Mesothelial cell of epicardium (in vitro differentiated cells): ENCODE results near the gene CASTOR1. TPM values are rescaled to one million over a fixed set of nuclear protein-coding genes. Genes with fewer than 3 reads are reported as not detected.

Source experiments
- DNase-seq, 2 experiments: peaks; one replicate each; pipeline ENCODE4 v3.0.0; 2021; ENCODE audit warnings: low spot score in 2 of 2; ENCODE audit not compliant: unreplicated experiment in 2 of 2
- H3K27ac Mint-ChIP-seq: 2 replicates; pipeline ENCODE4 v1.8.0; 2021; ENCODE audit warnings: mixed read lengths
- H3K27me3 Mint-ChIP-seq: 2 replicates; pipeline ENCODE4 v1.8.0; 2021; ENCODE audit warnings: low read depth, mixed read lengths
- H3K36me3 Mint-ChIP-seq: 2 replicates; pipeline ENCODE4 v1.8.0; 2021; ENCODE audit warnings: mixed read lengths
- H3K4me1 Mint-ChIP-seq: 2 replicates; pipeline ENCODE4 v1.8.0; 2021; ENCODE audit warnings: mixed read lengths
- H3K4me3 Mint-ChIP-seq: 2 replicates; pipeline ENCODE4 v1.8.0; 2021; ENCODE audit warnings: mild to moderate bottlenecking, moderate library complexity, mixed read lengths
- H3K9me3 Mint-ChIP-seq: 2 replicates; pipeline ENCODE4 v1.8.0; 2021; ENCODE audit warnings: mixed read lengths
- total RNA-seq: library from RNA; stranded (reverse); gene quantifications from 3 replicates; pipeline ENCODE4 v1.2.1, GENCODE V29; 2021
- TF ChIP-seq, protein P1 (sequence below): fragments of 200-600 bp; sonication (generic); IDR thresholded peaks from one replicate; pipeline ENCODE4 v1.5.0; 2021; ENCODE audit warnings: antibody characterized with exemption; ENCODE audit not compliant: unreplicated experiment

CASTOR1 gene
- total RNA-seq, 1 donor from 2014 or later: 13.5 TPM

DNA sequence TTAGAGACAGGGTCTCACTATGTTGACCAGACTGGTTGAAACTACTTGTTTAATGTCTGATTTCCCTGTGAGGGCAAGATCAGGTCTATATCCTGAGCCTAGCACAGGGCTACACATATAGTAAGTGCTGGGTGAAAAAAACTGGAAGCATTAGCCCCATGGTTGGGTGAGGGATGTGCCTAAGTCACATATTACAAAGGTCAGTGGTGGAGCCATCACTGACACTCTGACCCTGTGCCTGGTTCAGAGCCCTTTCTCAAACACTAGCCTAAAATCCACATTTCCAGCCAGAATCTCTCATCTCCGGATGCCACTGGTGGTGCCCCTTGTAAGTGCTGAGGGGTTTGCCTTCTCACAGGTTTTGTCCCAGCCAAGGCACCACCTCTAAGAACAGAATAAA lies 28.5 kb upstream of the CASTOR1 start:
- H3K4me1 Mint-ChIP-seq: peaks cover 19% of the 10 kb centered on the region
- no peaks in the 10 kb centered on the region for H3K9me3 Mint-ChIP-seq
- H3K4me3 Mint-ChIP-seq: no peak overlapping the region
- no peaks in the 10 kb centered on the region for H3K36me3 Mint-ChIP-seq
- peaks cover 50% of the 10 kb centered on the region for H3K27me3 Mint-ChIP-seq
- TF ChIP-seq, protein P1, sequence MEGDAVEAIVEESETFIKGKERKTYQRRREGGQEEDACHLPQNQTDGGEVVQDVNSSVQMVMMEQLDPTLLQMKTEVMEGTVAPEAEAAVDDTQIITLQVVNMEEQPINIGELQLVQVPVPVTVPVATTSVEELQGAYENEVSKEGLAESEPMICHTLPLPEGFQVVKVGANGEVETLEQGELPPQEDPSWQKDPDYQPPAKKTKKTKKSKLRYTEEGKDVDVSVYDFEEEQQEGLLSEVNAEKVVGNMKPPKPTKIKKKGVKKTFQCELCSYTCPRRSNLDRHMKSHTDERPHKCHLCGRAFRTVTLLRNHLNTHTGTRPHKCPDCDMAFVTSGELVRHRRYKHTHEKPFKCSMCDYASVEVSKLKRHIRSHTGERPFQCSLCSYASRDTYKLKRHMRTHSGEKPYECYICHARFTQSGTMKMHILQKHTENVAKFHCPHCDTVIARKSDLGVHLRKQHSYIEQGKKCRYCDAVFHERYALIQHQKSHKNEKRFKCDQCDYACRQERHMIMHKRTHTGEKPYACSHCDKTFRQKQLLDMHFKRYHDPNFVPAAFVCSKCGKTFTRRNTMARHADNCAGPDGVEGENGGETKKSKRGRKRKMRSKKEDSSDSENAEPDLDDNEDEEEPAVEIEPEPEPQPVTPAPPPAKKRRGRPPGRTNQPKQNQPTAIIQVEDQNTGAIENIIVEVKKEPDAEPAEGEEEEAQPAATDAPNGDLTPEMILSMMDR: no peak
- H3K27ac Mint-ChIP-seq: no peak overlapping the region
- no peak for DNase-seq

DNA sequence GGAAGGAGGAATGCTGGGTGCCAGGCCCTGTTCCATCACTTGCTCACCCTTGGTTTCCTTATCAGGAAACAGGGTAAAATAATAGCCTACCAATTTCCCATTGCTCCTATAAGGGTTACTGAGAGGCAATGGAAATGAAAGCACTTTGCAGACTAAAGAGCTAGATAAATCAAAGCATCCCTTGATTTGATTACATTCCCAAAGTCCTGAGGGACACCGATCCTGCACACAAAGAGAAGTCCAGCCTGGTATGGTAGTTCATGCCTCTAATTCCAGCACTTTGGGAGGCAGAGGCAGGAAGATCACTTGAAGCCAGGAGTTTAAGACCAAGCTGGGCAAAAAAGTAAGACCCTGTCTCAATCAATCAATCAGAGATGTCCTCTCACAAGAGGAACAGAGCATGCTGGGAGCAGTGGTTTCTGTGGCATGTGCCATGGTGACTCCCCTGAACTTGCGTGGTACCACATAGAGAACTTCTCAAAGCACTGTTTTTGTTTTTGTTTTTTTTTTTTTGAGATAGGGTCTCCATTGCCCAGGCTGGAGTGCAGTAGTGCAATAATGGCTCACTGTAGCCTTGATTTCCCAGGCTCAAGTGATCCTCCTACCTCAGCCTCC lies 26.8 kb upstream of the CASTOR1 start:
- TF ChIP-seq, protein P1: no peak
- H3K27ac Mint-ChIP-seq: no peak overlapping the region

DNA sequence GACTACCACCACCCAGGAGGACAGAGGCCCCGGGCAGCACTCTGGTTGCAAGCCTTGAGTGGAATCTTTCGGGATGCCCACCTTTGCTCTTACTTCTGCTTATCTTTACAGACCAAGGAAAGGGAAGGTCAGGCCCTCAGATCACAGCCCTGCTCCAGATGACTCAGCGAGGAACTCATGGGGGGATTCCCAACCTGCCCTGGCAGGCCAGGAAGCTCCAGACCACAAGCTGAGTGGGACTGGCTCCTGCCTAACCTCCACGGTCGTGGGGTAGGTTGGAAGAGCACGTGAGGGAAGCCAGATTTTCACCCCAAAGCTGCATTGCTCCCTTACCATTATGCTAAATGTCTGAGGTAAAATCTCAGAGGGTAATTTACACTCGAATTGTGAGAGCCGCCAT lies 25.6 kb upstream of the CASTOR1 start:
- Mint-ChIP-seq H3K4me3 (no peak overlapping the region), H3K27ac (no peak overlapping the region), H3K27me3 (peaks cover 32% of the 10 kb centered on the region), H3K9me3 (no peaks in the 10 kb centered on the region), H3K4me1 (peaks cover 22% of the 10 kb centered on the region), H3K36me3 (no peaks in the 10 kb centered on the region)
- TF ChIP-seq, protein P1: no peak
- DNase-seq: no peak

More for the DNA sequence above, 26.8 kb upstream of the CASTOR1 start:
- peaks cover 39% of the 10 kb centered on the region for H3K27me3 Mint-ChIP-seq
- no peak for DNase-seq
- no peaks in the 10 kb centered on the region for H3K9me3 Mint-ChIP-seq
- H3K36me3 Mint-ChIP-seq: no peaks in the 10 kb centered on the region
- no peak overlapping the region for H3K4me3 Mint-ChIP-seq
- peaks cover 22% of the 10 kb centered on the region for H3K4me1 Mint-ChIP-seq

DNA sequence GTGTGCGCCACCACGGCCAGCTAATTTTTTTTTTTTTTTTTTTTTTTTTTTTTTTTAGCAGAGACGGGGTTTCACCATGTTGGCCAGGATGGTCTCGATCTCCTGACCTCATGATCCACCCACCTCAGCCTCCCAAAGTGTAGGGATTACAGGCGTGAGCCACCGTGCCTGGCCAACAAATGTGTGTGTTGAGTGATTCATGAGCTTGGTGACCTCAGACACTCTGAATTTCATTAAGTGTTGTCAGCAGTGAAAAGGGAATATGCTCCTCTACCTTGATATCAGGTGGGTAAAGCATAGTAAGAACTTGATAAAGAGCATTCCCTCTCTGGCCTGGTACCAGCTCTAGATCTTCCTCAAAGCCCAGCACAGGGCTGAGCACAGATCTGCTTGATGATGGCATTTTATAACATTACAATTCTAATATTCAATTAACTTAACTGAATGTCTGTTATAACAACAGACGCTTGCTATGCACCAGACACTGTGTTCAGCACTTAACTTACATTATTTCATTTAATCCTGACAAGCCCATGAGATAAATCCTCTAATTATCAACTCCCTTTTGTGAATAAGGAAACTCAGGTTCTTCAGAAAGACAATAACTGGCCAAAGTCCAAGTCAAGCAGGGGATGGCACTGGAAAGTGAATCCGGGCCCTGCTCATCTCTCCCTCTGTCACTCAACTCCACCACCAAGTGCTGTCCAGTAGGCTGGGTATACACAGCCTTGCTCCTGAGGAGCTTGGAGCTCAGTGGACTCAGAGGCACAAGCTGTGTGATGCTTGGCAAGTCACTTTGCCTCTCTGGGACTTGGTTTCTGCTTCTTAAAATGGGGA lies 24.4 kb upstream of the CASTOR1 start:
- TF ChIP-seq, protein P1: no peak
- peaks cover 16% of the 10 kb centered on the region for H3K4me1 Mint-ChIP-seq
- no peak for DNase-seq
- no peaks in the 10 kb centered on the region for H3K36me3 Mint-ChIP-seq
- no peak overlapping the region for H3K4me3 Mint-ChIP-seq
- no peaks in the 10 kb centered on the region for H3K9me3 Mint-ChIP-seq
- H3K27ac Mint-ChIP-seq: no peak overlapping the region
- peaks cover 29% of the 10 kb centered on the region for H3K27me3 Mint-ChIP-seq

DNA sequence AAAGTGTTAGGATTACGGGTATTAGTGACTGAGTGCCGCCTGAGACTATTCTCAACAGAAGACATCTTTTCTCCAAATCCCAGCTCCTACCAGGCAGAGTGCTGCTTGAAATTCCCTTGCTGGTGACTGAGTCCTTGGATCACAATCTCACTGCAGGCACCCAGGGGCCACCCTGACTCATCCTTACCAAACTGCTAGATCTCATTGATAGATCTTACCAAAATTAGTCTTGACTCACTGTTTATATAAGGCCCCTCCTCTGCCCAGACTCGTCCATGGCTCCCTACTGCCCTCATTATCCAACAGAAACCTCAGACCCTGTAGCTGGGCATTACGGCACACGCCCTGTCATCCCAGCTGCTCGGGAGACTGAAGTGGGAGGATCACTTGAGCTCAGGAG lies 22.7 kb upstream of the CASTOR1 start:
- Mint-ChIP-seq H3K4me1 (peaks cover 13% of the 10 kb centered on the region), H3K27ac (no peak overlapping the region), H3K27me3 (peaks cover 15% of the 10 kb centered on the region), H3K4me3 (no peak overlapping the region), H3K9me3 (no peaks in the 10 kb centered on the region), H3K36me3 (no peaks in the 10 kb centered on the region)
- no peak for DNase-seq
- TF ChIP-seq, protein P1: no peak
